Measurements from ENCODE around the gene CHD5.
A peak's percentile ranks its signal among the peaks of the same experiment; 100 is the strongest.

Gene CHD5

DNA sequence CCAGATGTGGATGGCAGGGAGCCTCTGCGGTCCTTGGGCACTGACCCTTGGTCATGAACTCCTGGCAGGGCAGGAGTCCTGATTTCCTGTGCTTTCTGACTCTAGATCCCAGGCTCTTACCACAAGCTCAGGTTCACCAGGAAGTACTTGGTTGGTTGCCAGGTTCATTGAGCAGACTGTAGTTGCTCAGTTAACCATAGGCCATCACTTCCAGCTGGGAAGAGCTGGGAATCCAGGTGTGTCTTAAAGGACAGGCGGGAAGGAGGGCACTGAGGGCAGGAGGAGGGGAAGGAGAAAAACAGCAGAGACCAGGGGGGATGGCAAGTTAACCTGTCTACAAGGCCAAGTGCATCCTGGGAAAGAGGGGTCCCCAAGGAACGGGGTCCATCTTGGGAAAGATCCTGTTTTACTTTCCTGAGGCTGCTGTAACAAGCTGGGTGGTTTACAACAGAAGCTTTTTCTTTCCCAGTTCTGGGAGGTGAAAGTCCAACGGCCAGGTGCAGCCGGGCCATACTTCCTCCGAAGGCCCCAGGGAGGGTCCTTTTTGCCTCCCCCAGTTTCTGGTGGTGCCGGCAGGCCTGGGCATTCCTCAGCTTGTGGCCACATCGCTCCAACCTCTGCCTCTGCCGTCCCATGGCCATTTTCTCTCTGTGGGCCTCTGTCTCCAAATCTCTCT, 122.8 kb downstream of the CHD5 start:
- Histone ChIP-seq H3K36me3 (ENCODE audit: control insufficient read depth, insufficient read depth, low read length) (no peaks in the 10 kb centered on the region), H2AFZ (no peak overlapping the region), H3K27me3 (ENCODE audit: control insufficient read depth, insufficient read depth, low read length) (no peaks in the 10 kb centered on the region), H3K4me2 (ENCODE audit: low read length) (no peak overlapping the region), H3K4me1 (no peaks in the 10 kb centered on the region), H3K79me2 (no peaks in the 10 kb centered on the region), H3K27ac (no peak overlapping the region), H3K4me3 (ENCODE audit: low read depth, low read length) (no peak overlapping the region), H3K9me3 (ENCODE audit: control insufficient read depth, low read length) (no peaks in the 10 kb centered on the region), H3K9ac (no peak overlapping the region)
- TF ChIP-seq, protein P1, sequence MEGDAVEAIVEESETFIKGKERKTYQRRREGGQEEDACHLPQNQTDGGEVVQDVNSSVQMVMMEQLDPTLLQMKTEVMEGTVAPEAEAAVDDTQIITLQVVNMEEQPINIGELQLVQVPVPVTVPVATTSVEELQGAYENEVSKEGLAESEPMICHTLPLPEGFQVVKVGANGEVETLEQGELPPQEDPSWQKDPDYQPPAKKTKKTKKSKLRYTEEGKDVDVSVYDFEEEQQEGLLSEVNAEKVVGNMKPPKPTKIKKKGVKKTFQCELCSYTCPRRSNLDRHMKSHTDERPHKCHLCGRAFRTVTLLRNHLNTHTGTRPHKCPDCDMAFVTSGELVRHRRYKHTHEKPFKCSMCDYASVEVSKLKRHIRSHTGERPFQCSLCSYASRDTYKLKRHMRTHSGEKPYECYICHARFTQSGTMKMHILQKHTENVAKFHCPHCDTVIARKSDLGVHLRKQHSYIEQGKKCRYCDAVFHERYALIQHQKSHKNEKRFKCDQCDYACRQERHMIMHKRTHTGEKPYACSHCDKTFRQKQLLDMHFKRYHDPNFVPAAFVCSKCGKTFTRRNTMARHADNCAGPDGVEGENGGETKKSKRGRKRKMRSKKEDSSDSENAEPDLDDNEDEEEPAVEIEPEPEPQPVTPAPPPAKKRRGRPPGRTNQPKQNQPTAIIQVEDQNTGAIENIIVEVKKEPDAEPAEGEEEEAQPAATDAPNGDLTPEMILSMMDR (IDR thresholded peaks at IDR 0.05), result no peak

DNA sequence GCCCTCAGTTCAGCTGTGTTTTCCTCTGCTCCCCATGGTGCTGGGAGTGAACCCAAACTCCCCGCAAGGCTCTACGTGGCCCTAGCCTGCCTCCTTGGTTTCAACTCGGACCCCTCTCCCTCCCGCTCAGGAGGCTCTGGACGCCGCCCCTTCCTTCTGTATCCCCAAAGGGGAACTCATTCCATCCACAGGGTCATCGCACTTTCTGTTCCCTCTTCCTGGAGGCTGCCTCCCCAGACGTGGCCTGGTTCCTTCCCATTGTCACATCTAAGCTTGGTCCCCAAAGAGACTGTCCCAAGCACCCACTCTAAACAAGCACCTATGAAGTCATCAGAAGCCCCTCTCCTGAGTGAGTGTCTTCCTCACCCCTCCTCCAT, 123.6 kb downstream of the CHD5 start:
- Histone ChIP-seq H3K27me3 (ENCODE audit: control insufficient read depth, insufficient read depth, low read length) (no peaks in the 10 kb centered on the region), H3K9me3 (ENCODE audit: control insufficient read depth, low read length) (no peaks in the 10 kb centered on the region), H3K9ac (no peak overlapping the region), H3K4me3 (ENCODE audit: low read depth, low read length) (no peak overlapping the region), H3K4me2 (ENCODE audit: low read length) (no peak overlapping the region), H3K79me2 (no peaks in the 10 kb centered on the region), H3K27ac (no peak overlapping the region), H3K36me3 (ENCODE audit: control insufficient read depth, insufficient read depth, low read length) (no peaks in the 10 kb centered on the region), H2AFZ (no peak overlapping the region), H3K4me1 (no peaks in the 10 kb centered on the region)
- TF ChIP-seq, protein P1 (IDR thresholded peaks at IDR 0.05), result no peak

DNA sequence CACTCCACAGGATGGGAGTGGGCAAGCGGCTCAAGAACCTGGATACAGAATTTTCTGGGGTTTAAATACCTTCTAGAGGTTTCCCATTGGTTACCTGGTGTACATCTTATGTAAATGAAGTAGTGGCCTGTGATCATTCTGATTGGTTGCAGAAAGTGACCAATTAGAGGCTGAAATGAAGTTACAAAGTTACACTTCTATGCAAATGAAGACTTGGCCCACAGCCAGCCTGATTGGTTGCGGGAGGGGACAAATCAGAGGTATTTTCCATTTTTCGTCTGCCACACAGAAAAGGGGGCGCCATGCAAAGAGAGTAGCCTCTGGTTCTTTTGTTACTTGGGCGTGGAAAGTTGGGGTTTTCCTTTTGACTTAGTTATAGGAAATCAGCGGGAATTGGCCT, 125.5 kb downstream of the CHD5 start:
- Histone ChIP-seq H3K9me3 (ENCODE audit: control insufficient read depth, low read length) (no peaks in the 10 kb centered on the region), H3K4me3 (ENCODE audit: low read depth, low read length) (no peak overlapping the region), H3K27me3 (ENCODE audit: control insufficient read depth, insufficient read depth, low read length) (no peaks in the 10 kb centered on the region), H3K4me2 (ENCODE audit: low read length) (no peak overlapping the region), H2AFZ (no peak overlapping the region), H3K27ac (no peak overlapping the region), H3K36me3 (ENCODE audit: control insufficient read depth, insufficient read depth, low read length) (no peaks in the 10 kb centered on the region), H3K9ac (no peak overlapping the region), H3K4me1 (no peaks in the 10 kb centered on the region), H3K79me2 (no peaks in the 10 kb centered on the region)
- TF ChIP-seq, protein P1 (IDR thresholded peaks at IDR 0.05), result no peak

DNA sequence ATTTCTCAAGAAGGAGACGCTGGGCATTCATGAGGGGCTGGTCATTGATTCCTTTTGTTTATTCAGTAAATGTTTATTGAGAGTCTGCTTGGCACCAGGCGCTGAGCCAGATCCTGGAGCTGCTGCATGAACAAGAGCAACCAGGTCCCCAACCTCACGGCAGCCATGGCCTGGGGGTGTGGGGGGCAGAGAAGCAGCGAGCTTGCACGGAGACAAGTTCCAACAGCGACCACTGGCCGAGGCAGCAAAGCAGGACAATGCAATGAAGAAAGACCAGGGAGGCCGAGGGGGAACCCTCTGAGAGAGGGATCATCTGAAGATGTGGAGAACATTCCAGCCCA, 126.9 kb downstream of the CHD5 start:
- H3K36me3 ChIP-seq (ENCODE audit: control insufficient read depth, insufficient read depth, low read length), result no peaks in the 10 kb centered on the region
- H3K27ac ChIP-seq, result no peak overlapping the region
- no peak overlapping the region for H3K4me3 ChIP-seq (ENCODE audit: low read depth, low read length)
- TF ChIP-seq, protein P1 (IDR thresholded peaks at IDR 0.05), result no peak
- H3K79me2 ChIP-seq, result no peaks in the 10 kb centered on the region
- no peak overlapping the region for H2AFZ ChIP-seq
- no peak overlapping the region for H3K9ac ChIP-seq
- H3K27me3 ChIP-seq (ENCODE audit: control insufficient read depth, insufficient read depth, low read length), result no peaks in the 10 kb centered on the region
- no peaks in the 10 kb centered on the region for H3K9me3 ChIP-seq (ENCODE audit: control insufficient read depth, low read length)
- no peaks in the 10 kb centered on the region for H3K4me1 ChIP-seq
- H3K4me2 ChIP-seq (ENCODE audit: low read length), result no peak overlapping the region

DNA sequence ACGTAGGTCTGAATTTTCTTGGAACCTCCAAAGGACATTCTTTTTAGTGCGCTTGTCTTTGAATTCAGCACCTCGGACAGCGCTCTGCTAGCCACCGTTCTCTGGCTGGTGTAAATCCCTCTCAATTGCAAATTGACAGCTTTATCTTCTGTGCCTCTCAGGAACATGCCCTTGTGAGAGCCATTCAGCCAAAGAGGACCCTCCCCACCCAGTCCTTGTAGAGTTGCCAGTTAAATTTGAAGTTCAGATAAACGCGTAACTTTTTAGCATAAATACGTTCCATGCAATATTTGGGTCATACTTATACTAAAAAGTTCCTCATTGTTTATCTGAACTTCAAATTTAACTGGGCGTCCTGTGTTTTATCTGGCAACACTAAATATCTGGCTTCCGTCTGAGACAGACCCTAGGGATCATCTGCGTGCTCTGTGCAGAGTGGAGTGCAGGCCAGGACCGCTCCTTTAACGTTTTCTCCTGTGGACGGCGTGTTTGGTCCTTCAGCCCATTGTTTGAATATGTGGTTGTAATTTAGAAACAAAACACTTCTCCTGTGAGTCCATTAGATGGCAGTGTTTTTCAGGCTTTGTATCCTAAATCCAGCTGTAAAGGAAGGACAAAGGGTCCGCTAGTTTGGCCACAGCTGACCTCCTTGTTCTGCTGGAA, 127.4 kb downstream of the CHD5 start:
- H3K27ac ChIP-seq, result no peak overlapping the region
- TF ChIP-seq, protein P1 (IDR thresholded peaks at IDR 0.05), result peak; percentile 52
- H3K4me1 ChIP-seq, result no peaks in the 10 kb centered on the region
- H3K4me2 ChIP-seq (ENCODE audit: low read length), result no peak overlapping the region
- H2AFZ ChIP-seq, result no peak overlapping the region
- H3K9ac ChIP-seq, result no peak overlapping the region
- no peaks in the 10 kb centered on the region for H3K79me2 ChIP-seq
- H3K4me3 ChIP-seq (ENCODE audit: low read depth, low read length), result no peak overlapping the region
- no peaks in the 10 kb centered on the region for H3K9me3 ChIP-seq (ENCODE audit: control insufficient read depth, low read length)
- no peaks in the 10 kb centered on the region for H3K27me3 ChIP-seq (ENCODE audit: control insufficient read depth, insufficient read depth, low read length)
- no peaks in the 10 kb centered on the region for H3K36me3 ChIP-seq (ENCODE audit: control insufficient read depth, insufficient read depth, low read length)

All from parathyroid adenoma (tissue), 2 donors.